Measurements from ENCODE around the gene ATP9B.

DNA sequence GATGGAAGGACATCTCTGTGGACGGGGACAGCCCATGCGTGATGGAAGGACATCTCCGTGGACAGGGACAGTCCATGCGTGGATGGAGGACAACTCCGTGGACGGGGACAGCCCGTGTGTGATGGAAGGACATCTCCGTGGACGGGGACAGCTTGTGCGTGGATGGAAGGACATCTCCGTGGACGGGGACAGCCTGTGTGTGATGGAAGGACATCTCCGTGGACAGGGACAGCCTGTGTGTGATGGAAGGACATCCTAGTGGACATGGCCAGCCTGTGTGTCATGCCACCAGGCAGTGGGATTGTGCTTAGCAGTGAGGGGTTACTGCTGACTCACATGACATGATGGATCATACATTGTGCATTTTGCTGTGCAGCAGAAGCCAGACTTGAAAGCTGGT, 296.5 kb downstream of the ATP9B start:
- no peak for TF ChIP-seq EZH2 (IDR thresholded peaks at IDR 0.05; ENCODE audit: borderline replicate concordance, low read length)
- no peak for TF ChIP-seq CTCF (conservative IDR thresholded peaks at IDR 0.05 in 1 of 2, IDR thresholded peaks at IDR 0.05 in 1 of 2; ENCODE audit: extremely low read depth in 1 of 2, insufficient read depth in 1 of 2, low read depth in 1 of 2, low read length in 2 of 2)
